ENCODE measurements around the gene HLA-DPB1.

Gene HLA-DPB1

GRCh38 chr6:33136310-33136900, 60.6 kb downstream of the HLA-DPB1 start:
- no peak for DNase-seq (ENCODE audit: insufficient read length, low spot score)
- no peak for FAIRE-seq
- no peak for TF ChIP-seq CTCF (IDR thresholded peaks at IDR 0.05; ENCODE audit: insufficient read depth, missing control alignments)
